ENCODE results near the gene ERGIC3. TPM values are rescaled to one million over a fixed set of nuclear protein-coding genes. Genes with fewer than 3 reads are reported as not detected.

ERGIC3 gene
- total RNA-seq = 278 and 325 TPM in 2 replicates

GRCh38 chr20:35541783-35542662, at the start of gene ERGIC3:
Gene ERGIC3 (plus strand): TSS chr20:35542078. CDS start chr20:35542098, 20 bp downstream.
- peak; percentile 95 for DNase-seq (ENCODE audit: low read depth)
- TF ChIP-seq CTCF (IDR thresholded peaks at IDR 0.05; ENCODE audit: insufficient read depth, low read depth, low read length) = peak; percentile 4

GRCh38 chr20:35492352-35492751, 49.5 kb upstream of the ERGIC3 start:
- no peak for TF ChIP-seq CTCF (IDR thresholded peaks at IDR 0.05; ENCODE audit: insufficient read depth, low read depth, low read length)
- no peak for DNase-seq (ENCODE audit: low read depth)
- H3K4me3 ChIP-seq (ENCODE audit: low read depth, low read length) = no peak overlapping the region

More at GRCh38 chr20:35541783-35542662, at the start of gene ERGIC3:
- peak within 1 kb of the TSS; percentile 96 for H3K4me3 ChIP-seq (ENCODE audit: low read depth, low read length)

- H3K4me3 ChIP-seq (ENCODE audit: low read depth, low read length) = no peak overlapping the region
- DNase-seq (ENCODE audit: low read depth) = no peak
- TF ChIP-seq CTCF (IDR thresholded peaks at IDR 0.05; ENCODE audit: insufficient read depth, low read depth, low read length) = no peak
These were observed 45.4 kb upstream of the ERGIC3 start for GRCh38 chr20:35496481-35496880.

GRCh38 chr20:35497320-35497719, 44.6 kb upstream of the ERGIC3 start:
- no peak for TF ChIP-seq CTCF (IDR thresholded peaks at IDR 0.05; ENCODE audit: insufficient read depth, low read depth, low read length)
- H3K4me3 ChIP-seq (ENCODE audit: low read depth, low read length) = no peak overlapping the region
- no peak for DNase-seq (ENCODE audit: low read depth)

- no peak for DNase-seq (ENCODE audit: low read depth)
- no peak for TF ChIP-seq CTCF (IDR thresholded peaks at IDR 0.05; ENCODE audit: insufficient read depth, low read depth, low read length)
- H3K4me3 ChIP-seq (ENCODE audit: low read depth, low read length) = no peak overlapping the region
These were observed 44.1 kb upstream of the ERGIC3 start for GRCh38 chr20:35497780-35498189.

GRCh38 chr20:35499271-35499670, 42.6 kb upstream of the ERGIC3 start:
- no peak overlapping the region for H3K4me3 ChIP-seq (ENCODE audit: low read depth, low read length)
- no peak for DNase-seq (ENCODE audit: low read depth)
- TF ChIP-seq CTCF (IDR thresholded peaks at IDR 0.05; ENCODE audit: insufficient read depth, low read depth, low read length) = no peak

Measured in fibroblast of villous mesenchyme (primary cell).